ENCODE measurements around the gene CCDC78. TPM values are rescaled to one million over a fixed set of nuclear protein-coding genes. Genes with fewer than 3 reads are reported as not detected.

The CCDC78 gene
- total RNA-seq (2021; ENCODE audit: unreplicated experiment) (22.9 TPM), Bru-seq, nascent RNA (percentile 47 among the genes with signal in this experiment), BruChase-seq, experiment 1, labeled RNA remaining after a 6-hour chase (percentile 47 among the genes with signal in this experiment), BruChase-seq, experiment 2, labeled RNA remaining after a 2-hour chase (percentile 43 among the genes with signal in this experiment)
- 6.8 and 7.7 TPM in 2 replicates for polyA plus RNA-seq (2012)
- long read RNA-seq, partial matches to known transcripts, result 3 of 19 reads
- long read RNA-seq, other reads (novel, unspliced or antisense), result 15 of 19 reads

DNA sequence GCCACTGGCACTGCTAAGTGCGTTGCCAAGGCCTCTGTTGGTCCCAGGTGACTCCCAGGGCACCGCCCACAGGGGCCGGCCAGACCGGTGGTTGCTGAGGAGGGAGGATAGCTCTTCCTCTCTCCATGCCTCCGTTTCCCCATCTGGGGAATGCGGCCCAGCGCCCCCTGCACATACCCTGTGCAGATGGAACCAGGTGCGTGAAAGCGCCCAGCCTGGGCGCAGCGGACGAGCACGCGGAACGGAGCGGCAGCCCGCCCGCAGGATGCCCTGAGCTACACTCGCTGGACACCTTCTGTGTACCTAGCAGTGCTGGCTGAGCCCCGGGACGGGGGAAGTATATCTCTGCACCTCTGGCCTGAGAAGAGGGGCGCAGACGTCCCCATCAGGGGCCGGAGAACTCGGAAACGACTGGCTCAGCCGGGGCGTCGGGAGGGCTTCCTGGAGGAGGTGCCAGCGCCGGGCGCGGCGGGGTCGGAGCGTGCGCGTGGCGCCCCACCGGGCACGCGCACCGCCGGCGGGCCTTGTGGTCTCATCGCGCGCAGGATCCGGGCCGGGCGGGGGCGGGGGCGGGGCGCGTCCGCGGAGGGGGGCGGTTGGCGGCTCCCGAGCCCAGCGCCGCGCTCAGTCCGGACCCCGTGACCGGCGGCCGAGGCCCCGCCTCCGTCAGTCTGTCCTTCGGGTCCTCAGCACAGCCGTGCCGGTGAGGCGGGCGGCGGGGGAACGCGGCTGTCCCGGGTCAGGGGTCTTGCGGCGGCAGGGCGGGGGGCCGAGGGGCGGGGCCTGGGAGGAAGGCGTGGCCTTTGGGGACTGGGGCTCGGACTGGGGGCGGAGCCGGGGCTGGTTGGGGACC, at the start of gene CCDC78, which contains the start of gene HAGHL:
TSS of gene CCDC78 (minus strand) at position 6 of the 853 bp plus-strand sequence. CDS start 76 bp downstream, outside the sequence.
TSS of gene HAGHL (plus strand) at position 669 of the 853 bp plus-strand sequence. CDS start 404 bp downstream, outside the sequence.
- peak; percentile 47 for TF ChIP-seq POLR2A (IDR thresholded peaks at IDR 0.05; ENCODE audit: borderline replicate concordance, extremely low read depth, insufficient read depth, insufficient read length)
- TF ChIP-seq FOSL1 (IDR thresholded peaks at IDR 0.05; ENCODE audit: low read depth), result no peak
- TF ChIP-seq POLR2AphosphoS5 (IDR thresholded peaks at IDR 0.05; ENCODE audit: low read depth, low read length), result peak; percentile 60
- POLR2A ChIA-PET, result interaction anchor here (0.6 to 3.5 kb wide), 3 partner anchors 11 to 34 kb away, joined by 3 to 20 read pairs (median 12); partner anchors contain the start of genes METRN and MSLN
- Histone ChIP-seq H2AFZ (ENCODE audit: low read depth, low read length, poor library complexity, severe bottlenecking) (no peak within 1 kb of the TSS), H3K9ac (ENCODE audit: low read length) (peak within 1 kb of the TSS; percentile 98), H3K79me2 (ENCODE audit: insufficient read depth, low read length) (peaks cover 24% of the 10 kb centered on the region; the same call in 1 of the 2 replicates), H3K27me3 (ENCODE audit: insufficient read depth, low read length) (no peaks in the 10 kb centered on the region), H3K4me3 (replicated peaks in 1 of 2; ENCODE audit: low read depth in 1 of 2, low read length in 2 of 2) (peak within 1 kb of the TSS; percentile 80 to 89), H3K27ac (ENCODE audit: low read depth, low read length) (peak within 1 kb of the TSS; percentile 96), H3K36me3 (ENCODE audit: control insufficient read depth in 1 of 2, insufficient read depth in 2 of 2, low read length in 2 of 2) (no peaks in the 10 kb centered on the region), H3K4me2 (ENCODE audit: low read length) (peak within 1 kb of the TSS; percentile 99), H3K9me2 (ENCODE audit: insufficient read depth) (no peaks in the 10 kb centered on the region), H4K20me1 (ENCODE audit: insufficient read depth) (no peaks in the 10 kb centered on the region), H3K4me1 (ENCODE audit: control insufficient read depth in 1 of 2, insufficient read depth in 2 of 2, low read length in 2 of 2) (peaks cover 7 to 46% of the 10 kb centered on the region in 2 experiments), H3K9me3 (ENCODE audit: control insufficient read depth in 1 of 2, insufficient read depth in 1 of 2, low read depth in 1 of 2, low read length in 2 of 2) (no peaks in the 10 kb centered on the region)
- ATAC-seq, result peak; percentile 48
- no peak for DNase-seq (ENCODE audit: low read depth, low spot score)
- RAD21 ChIA-PET (ENCODE audit: low non-redundant PET in 1 of 2, low total read pairs in 2 of 2, uncharacterized antibody in 2 of 2, unreplicated experiment in 2 of 2), result no interaction called here
- CTCF ChIA-PET, result interaction anchor here (0.7 to 2.6 kb wide), 2 partner anchors 11 to 14 kb away, joined by 3 to 11 read pairs; no protein-coding TSS in a partner anchor
- BruUV-seq (replicated peaks), result TSS peak; percentile 19
- intact Hi-C loops (cut with micrococcal nuclease), result no loop called here

DNA sequence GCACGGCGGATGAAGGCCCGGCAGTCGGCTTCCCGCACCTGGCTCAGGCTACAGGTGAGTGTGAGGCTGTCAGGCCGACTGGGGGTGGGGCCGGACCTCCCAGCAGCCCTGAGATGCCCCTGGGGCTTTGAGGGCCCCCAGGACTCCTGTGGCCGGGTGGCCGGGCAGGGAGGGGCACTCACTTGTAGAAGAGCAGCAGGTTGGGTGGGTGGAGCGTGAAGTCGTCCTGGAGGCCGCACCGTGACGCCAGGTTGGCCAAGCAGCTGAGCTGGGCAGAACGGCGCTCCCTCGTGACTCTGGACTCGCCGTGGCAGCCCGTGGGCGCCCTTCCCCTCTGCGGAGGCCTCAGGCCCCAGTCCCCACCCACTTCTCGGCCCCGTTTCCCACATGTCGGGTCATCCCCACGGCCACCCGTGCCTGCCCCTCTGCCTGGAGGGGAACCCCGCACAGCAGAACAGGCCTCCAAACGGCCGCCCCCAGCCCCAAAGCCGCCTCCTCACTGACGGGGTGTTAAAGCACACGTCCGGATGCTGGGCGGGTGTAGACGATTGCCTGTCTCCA, 49.1 kb upstream of the CCDC78 start:
- no peaks in the 10 kb centered on the region for H3K27me3 ChIP-seq (ENCODE audit: insufficient read depth, low read length)
- BruUV-seq (replicated peaks), result no TSS peak
- TF ChIP-seq YY1 (IDR thresholded peaks at IDR 0.05; ENCODE audit: extremely low read depth, insufficient replicate concordance, low read depth, low read length), result no peak
- TF ChIP-seq EZH2phosphoT487 (IDR thresholded peaks at IDR 0.05; ENCODE audit: borderline replicate concordance), result no peak
- TF ChIP-seq, protein P1, sequence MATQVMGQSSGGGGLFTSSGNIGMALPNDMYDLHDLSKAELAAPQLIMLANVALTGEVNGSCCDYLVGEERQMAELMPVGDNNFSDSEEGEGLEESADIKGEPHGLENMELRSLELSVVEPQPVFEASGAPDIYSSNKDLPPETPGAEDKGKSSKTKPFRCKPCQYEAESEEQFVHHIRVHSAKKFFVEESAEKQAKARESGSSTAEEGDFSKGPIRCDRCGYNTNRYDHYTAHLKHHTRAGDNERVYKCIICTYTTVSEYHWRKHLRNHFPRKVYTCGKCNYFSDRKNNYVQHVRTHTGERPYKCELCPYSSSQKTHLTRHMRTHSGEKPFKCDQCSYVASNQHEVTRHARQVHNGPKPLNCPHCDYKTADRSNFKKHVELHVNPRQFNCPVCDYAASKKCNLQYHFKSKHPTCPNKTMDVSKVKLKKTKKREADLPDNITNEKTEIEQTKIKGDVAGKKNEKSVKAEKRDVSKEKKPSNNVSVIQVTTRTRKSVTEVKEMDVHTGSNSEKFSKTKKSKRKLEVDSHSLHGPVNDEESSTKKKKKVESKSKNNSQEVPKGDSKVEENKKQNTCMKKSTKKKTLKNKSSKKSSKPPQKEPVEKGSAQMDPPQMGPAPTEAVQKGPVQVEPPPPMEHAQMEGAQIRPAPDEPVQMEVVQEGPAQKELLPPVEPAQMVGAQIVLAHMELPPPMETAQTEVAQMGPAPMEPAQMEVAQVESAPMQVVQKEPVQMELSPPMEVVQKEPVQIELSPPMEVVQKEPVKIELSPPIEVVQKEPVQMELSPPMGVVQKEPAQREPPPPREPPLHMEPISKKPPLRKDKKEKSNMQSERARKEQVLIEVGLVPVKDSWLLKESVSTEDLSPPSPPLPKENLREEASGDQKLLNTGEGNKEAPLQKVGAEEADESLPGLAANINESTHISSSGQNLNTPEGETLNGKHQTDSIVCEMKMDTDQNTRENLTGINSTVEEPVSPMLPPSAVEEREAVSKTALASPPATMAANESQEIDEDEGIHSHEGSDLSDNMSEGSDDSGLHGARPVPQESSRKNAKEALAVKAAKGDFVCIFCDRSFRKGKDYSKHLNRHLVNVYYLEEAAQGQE (IDR thresholded peaks at IDR 0.05; ENCODE audit: low read depth), result no peak
- TF ChIP-seq ELF1 (IDR thresholded peaks at IDR 0.05; ENCODE audit: borderline replicate concordance, low read depth), result no peak
- TF ChIP-seq POLR2AphosphoS5 (IDR thresholded peaks at IDR 0.05; ENCODE audit: low read depth, low read length), result no peak
- TF ChIP-seq, protein P2, sequence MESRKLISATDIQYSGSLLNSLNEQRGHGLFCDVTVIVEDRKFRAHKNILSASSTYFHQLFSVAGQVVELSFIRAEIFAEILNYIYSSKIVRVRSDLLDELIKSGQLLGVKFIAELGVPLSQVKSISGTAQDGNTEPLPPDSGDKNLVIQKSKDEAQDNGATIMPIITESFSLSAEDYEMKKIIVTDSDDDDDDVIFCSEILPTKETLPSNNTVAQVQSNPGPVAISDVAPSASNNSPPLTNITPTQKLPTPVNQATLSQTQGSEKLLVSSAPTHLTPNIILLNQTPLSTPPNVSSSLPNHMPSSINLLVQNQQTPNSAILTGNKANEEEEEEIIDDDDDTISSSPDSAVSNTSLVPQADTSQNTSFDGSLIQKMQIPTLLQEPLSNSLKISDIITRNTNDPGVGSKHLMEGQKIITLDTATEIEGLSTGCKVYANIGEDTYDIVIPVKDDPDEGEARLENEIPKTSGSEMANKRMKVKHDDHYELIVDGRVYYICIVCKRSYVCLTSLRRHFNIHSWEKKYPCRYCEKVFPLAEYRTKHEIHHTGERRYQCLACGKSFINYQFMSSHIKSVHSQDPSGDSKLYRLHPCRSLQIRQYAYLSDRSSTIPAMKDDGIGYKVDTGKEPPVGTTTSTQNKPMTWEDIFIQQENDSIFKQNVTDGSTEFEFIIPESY (IDR thresholded peaks at IDR 0.05; ENCODE audit: extremely low read depth, insufficient replicate concordance, low read length), result no peak
- DNase-seq (ENCODE audit: low read depth, low spot score) (no peak), ATAC-seq (no peak)
- POLR2A ChIA-PET, result no interaction called here
- no peak overlapping the region for H2AFZ ChIP-seq (ENCODE audit: low read depth, low read length, poor library complexity, severe bottlenecking)
- intact Hi-C loops (cut with micrococcal nuclease), result no loop called here
- no peak overlapping the region for H3K4me3 ChIP-seq (replicated peaks in 1 of 2; ENCODE audit: low read depth in 1 of 2, low read length in 2 of 2)
- H4K20me1 ChIP-seq (ENCODE audit: insufficient read depth), result no peaks in the 10 kb centered on the region
- no peaks in the 10 kb centered on the region for H3K9me3 ChIP-seq (ENCODE audit: control insufficient read depth in 1 of 2, insufficient read depth in 1 of 2, low read depth in 1 of 2, low read length in 2 of 2)
- CTCF ChIA-PET, result no interaction called here
- peaks cover 36 to 55% of the 10 kb centered on the region in 2 experiments for H3K4me1 ChIP-seq (ENCODE audit: control insufficient read depth in 1 of 2, insufficient read depth in 2 of 2, low read length in 2 of 2)
- RAD21 ChIA-PET (ENCODE audit: low non-redundant PET in 1 of 2, low total read pairs in 2 of 2, uncharacterized antibody in 2 of 2, unreplicated experiment in 2 of 2), result no interaction called here
- no peaks in the 10 kb centered on the region for H3K9me2 ChIP-seq (ENCODE audit: insufficient read depth)
- no peak overlapping the region for H3K4me2 ChIP-seq (ENCODE audit: low read length)
- no peak overlapping the region for H3K9ac ChIP-seq (ENCODE audit: low read length)
- H3K27ac ChIP-seq (ENCODE audit: low read depth, low read length), result no peak overlapping the region; the same call in 1 of the 2 replicates
- no peaks in the 10 kb centered on the region for H3K36me3 ChIP-seq (ENCODE audit: control insufficient read depth in 1 of 2, insufficient read depth in 2 of 2, low read length in 2 of 2)
- no peaks in the 10 kb centered on the region for H3K79me2 ChIP-seq (ENCODE audit: insufficient read depth, low read length)

Data from HCT116 (cell line).